AG08396 (cell line): ENCODE results near the gene MDM2.

Experiments
- DNase-seq: peaks from one replicate; pipeline ENCODE4 v3.0.0; 2012; ENCODE audit warnings: low spot score, mixed read lengths

MDM2 gene

GRCh38 chr12:68878846-68879245 is 70.9 kb downstream of the MDM2 start:
- no peak for DNase-seq

GRCh38 chr12:68880660-68881325 is 72.8 kb downstream of the MDM2 start:
- no peak for DNase-seq

GRCh38 chr12:68882251-68882964 is 74.4 kb downstream of the MDM2 start:
- no peak for DNase-seq

GRCh38 chr12:68883151-68883550 is 75.2 kb downstream of the MDM2 start:
- DNase-seq: no peak

GRCh38 chr12:68884251-68884650 is 76.3 kb downstream of the MDM2 start:
- DNase-seq: no peak

GRCh38 chr12:68885381-68885780 is 77.4 kb downstream of the MDM2 start:
- no peak for DNase-seq

- DNase-seq: no peak
These were observed 78.9 kb downstream of the MDM2 start for GRCh38 chr12:68886636-68887572.

- no peak for DNase-seq
These were observed 79.7 kb downstream of the MDM2 start for GRCh38 chr12:68887641-68888040.

GRCh38 chr12:68888243-68888642 is 80.3 kb downstream of the MDM2 start:
- no peak for DNase-seq

- no peak for DNase-seq
These were observed 82.7 kb downstream of the MDM2 start for GRCh38 chr12:68890701-68891113.

GRCh38 chr12:68891141-68891540 is 83.2 kb downstream of the MDM2 start:
- no peak for DNase-seq

- no peak for DNase-seq
These were observed 85.2 kb downstream of the MDM2 start for GRCh38 chr12:68893201-68893600.

- no peak for DNase-seq
These were observed 85.8 kb downstream of the MDM2 start for GRCh38 chr12:68893741-68894140.

GRCh38 chr12:68894276-68894855 is 86.4 kb downstream of the MDM2 start:
- no peak for DNase-seq

- DNase-seq: no peak
These were observed 89.0 kb downstream of the MDM2 start for GRCh38 chr12:68896881-68897540.

- peak; percentile 30 for DNase-seq
These were observed 91.3 kb downstream of the MDM2 start for GRCh38 chr12:68899251-68899771.

- no peak for DNase-seq
These were observed 92.3 kb downstream of the MDM2 start for GRCh38 chr12:68900241-68900640.
